Measurements from ENCODE around the gene STK36. TPM values are rescaled to one million over a fixed set of nuclear protein-coding genes. Genes with fewer than 3 reads are reported as not detected.

STK36 gene
- total and polyA plus RNA-seq, 10 of the 15 experiments (the other 5 are each of a cell fraction or from before 2014, with no cell fraction given) = 4.0 to 22.8 (median 16.7) TPM

DNA sequence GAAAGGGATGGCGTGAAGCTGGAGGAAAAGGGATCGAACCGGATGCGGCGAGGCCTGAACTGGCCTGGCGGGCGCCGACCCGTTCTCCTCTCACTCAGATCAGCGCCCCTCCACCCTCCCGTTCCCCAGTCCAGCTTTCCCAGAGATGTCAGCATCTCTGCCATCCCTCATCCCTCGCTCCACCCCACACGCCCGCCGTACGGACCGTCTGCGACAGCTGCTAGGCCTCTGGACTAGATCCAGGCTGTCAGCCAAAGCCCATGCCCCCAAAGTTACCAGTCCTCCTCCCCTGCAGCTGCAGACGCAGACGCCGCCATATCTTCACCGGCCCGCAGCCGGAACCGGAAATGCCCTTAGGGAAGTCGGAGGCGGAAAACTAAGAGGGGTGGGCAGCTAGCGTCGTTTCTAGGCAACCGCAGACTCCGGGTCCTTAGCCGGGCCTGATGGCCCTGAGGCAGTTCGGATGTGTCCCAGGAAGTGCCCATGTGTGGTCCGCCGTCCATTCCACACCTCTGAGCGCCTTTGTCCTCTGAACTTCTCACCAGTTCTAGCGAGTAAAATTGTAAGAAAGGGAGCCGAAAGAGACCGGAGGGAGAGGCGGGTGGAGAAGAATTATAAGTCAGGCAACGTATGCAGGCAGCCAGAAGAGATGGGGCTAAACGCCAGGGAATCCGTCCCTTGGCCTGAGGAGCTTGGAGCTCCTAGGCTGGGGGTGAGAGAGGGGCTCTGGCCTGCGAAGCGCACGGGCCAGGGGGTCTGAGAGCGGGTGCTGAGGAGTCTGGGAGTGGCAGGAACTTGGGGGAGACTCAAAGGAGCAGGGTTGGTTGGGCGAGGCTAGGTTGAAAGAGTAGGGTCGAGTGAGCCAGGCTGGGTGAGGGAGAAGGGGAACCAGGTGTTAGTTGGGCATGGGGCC, at the start of gene STK36, which contains the start of gene RNF25 (continued):
- TF ChIP-seq, protein P1, sequence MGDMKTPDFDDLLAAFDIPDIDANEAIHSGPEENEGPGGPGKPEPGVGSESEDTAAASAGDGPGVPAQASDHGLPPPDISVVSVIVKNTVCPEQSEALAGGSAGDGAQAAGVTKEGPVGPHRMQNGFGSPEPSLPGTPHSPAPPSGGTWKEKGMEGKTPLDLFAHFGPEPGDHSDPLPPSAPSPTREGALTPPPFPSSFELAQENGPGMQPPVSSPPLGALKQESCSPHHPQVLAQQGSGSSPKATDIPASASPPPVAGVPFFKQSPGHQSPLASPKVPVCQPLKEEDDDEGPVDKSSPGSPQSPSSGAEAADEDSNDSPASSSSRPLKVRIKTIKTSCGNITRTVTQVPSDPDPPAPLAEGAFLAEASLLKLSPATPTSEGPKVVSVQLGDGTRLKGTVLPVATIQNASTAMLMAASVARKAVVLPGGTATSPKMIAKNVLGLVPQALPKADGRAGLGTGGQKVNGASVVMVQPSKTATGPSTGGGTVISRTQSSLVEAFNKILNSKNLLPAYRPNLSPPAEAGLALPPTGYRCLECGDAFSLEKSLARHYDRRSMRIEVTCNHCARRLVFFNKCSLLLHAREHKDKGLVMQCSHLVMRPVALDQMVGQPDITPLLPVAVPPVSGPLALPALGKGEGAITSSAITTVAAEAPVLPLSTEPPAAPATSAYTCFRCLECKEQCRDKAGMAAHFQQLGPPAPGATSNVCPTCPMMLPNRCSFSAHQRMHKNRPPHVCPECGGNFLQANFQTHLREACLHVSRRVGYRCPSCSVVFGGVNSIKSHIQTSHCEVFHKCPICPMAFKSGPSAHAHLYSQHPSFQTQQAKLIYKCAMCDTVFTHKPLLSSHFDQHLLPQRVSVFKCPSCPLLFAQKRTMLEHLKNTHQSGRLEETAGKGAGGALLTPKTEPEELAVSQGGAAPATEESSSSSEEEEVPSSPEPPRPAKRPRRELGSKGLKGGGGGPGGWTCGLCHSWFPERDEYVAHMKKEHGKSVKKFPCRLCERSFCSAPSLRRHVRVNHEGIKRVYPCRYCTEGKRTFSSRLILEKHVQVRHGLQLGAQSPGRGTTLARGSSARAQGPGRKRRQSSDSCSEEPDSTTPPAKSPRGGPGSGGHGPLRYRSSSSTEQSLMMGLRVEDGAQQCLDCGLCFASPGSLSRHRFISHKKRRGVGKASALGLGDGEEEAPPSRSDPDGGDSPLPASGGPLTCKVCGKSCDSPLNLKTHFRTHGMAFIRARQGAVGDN (IDR thresholded peaks at IDR 0.05) = 0 out of 2 replicates have a peak, but pooled peaks have one; percentile 12
- peak; percentile 86 for TF ChIP-seq BMI1 (IDR thresholded peaks at IDR 0.05; ENCODE audit: borderline replicate concordance)
- peak; percentile 95 for TF ChIP-seq YY1 (IDR thresholded peaks at IDR 0.05; ENCODE audit: low read depth, low read length)
- TF ChIP-seq ETV6 (conservative IDR thresholded peaks at IDR 0.05 in 1 of 2, IDR thresholded peaks at IDR 0.05 in 1 of 2; ENCODE audit: borderline replicate concordance in 1 of 2, low read depth in 1 of 2) = peak in 1 of 2 experiments; percentile 80; a peak in 2 of 4 replicates
- TF ChIP-seq GABPA (IDR thresholded peaks at IDR 0.05; ENCODE audit: low read depth) = peak; percentile 97
- TF ChIP-seq TCF12 (IDR thresholded peaks at IDR 0.05; ENCODE audit: low read depth, low read length) = 0 out of 2 replicates have a peak, but pooled peaks have one; percentile 50
- TF ChIP-seq TCF3 (IDR thresholded peaks at IDR 0.05; ENCODE audit: borderline replicate concordance, insufficient read depth, low read depth, low read length) = 0 out of 2 replicates have a peak, but pooled peaks have one; percentile 9
- TF ChIP-seq, protein P2, sequence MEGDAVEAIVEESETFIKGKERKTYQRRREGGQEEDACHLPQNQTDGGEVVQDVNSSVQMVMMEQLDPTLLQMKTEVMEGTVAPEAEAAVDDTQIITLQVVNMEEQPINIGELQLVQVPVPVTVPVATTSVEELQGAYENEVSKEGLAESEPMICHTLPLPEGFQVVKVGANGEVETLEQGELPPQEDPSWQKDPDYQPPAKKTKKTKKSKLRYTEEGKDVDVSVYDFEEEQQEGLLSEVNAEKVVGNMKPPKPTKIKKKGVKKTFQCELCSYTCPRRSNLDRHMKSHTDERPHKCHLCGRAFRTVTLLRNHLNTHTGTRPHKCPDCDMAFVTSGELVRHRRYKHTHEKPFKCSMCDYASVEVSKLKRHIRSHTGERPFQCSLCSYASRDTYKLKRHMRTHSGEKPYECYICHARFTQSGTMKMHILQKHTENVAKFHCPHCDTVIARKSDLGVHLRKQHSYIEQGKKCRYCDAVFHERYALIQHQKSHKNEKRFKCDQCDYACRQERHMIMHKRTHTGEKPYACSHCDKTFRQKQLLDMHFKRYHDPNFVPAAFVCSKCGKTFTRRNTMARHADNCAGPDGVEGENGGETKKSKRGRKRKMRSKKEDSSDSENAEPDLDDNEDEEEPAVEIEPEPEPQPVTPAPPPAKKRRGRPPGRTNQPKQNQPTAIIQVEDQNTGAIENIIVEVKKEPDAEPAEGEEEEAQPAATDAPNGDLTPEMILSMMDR (IDR thresholded peaks at IDR 0.05 in 2 of 3, conservative IDR thresholded peaks at IDR 0.05 in 1 of 3; ENCODE audit: control insufficient read depth in 2 of 3, extremely low read depth in 1 of 3, insufficient read depth in 1 of 3, low read depth in 3 of 3, low read length in 3 of 3) = no peak
- peak; percentile 91; the same call in 1 of the 2 replicates for TF ChIP-seq NKRF (conservative IDR thresholded peaks at IDR 0.05)
- no peak for TF ChIP-seq ZSCAN29 (IDR thresholded peaks at IDR 0.05)
- TF ChIP-seq SRF (IDR thresholded peaks at IDR 0.05; ENCODE audit: low read depth in 2 of 2, low read length in 2 of 2) = peak; percentile 84 to 93
- peak in 1 of 2 experiments; percentile 55; a peak in 1 of 3 replicates for TF ChIP-seq EGR1 (IDR thresholded peaks at IDR 0.05; ENCODE audit: borderline replicate concordance in 1 of 2, low read depth in 2 of 2, low read length in 2 of 2)
- peak; percentile 65; the same call in 1 of the 2 replicates for TF ChIP-seq HCFC1 (IDR thresholded peaks at IDR 0.05; ENCODE audit: low read length)
- peak; percentile 80 for TF ChIP-seq POLR2AphosphoS5 (IDR thresholded peaks at IDR 0.05; ENCODE audit: low read length)
- TF ChIP-seq PML (IDR thresholded peaks at IDR 0.05; ENCODE audit: low read length) = peak; percentile 77; the same call in 1 of the 2 replicates
- TF ChIP-seq ZNF24 (IDR thresholded peaks at IDR 0.05) = no peak
- 0 out of 2 replicates have a peak, but pooled peaks have one; percentile 34 for TF ChIP-seq SREBF2 (IDR thresholded peaks at IDR 0.05; ENCODE audit: low read length)
- peak; percentile 16; the same call in 1 of the 2 replicates for TF ChIP-seq CREB1 (IDR thresholded peaks at IDR 0.05; ENCODE audit: low read depth)
